ENCODE results near the gene PDHB. TPM values are rescaled to one million over a fixed set of nuclear protein-coding genes. Genes with fewer than 3 reads are reported as not detected.
A peak's percentile ranks its signal among the peaks of the same experiment; 100 is the strongest.

Gene PDHB
- polyA plus RNA-seq, 3 donors = 30.5 to 125 (median 112) TPM

DNA sequence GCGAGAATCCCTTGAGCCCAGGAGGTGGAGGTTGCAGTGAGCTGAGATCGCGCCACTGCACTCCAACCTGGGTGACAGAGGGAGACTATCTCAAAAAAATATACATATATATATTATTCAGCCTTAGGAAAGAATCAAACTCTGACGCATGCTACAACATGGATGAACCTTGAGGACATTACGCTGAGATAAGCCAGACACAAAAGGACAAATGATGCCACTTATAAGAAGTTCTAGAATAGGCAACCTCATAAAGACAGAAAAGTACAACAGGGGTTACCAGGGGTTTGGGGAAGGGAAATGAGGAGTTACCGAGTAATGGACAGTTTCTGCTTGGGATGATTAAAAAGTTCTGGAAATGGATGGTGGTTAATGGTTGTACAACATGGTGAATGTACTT lies 727 bp downstream of the PDHB start:
- peak overlapping the region; percentile 93 to 98 (median 96) for H3K4me3 ChIP-seq (replicated peaks in 1 of 3; ENCODE audit: low read depth in 2 of 3, low read length in 3 of 3)
- TF ChIP-seq, protein P1, sequence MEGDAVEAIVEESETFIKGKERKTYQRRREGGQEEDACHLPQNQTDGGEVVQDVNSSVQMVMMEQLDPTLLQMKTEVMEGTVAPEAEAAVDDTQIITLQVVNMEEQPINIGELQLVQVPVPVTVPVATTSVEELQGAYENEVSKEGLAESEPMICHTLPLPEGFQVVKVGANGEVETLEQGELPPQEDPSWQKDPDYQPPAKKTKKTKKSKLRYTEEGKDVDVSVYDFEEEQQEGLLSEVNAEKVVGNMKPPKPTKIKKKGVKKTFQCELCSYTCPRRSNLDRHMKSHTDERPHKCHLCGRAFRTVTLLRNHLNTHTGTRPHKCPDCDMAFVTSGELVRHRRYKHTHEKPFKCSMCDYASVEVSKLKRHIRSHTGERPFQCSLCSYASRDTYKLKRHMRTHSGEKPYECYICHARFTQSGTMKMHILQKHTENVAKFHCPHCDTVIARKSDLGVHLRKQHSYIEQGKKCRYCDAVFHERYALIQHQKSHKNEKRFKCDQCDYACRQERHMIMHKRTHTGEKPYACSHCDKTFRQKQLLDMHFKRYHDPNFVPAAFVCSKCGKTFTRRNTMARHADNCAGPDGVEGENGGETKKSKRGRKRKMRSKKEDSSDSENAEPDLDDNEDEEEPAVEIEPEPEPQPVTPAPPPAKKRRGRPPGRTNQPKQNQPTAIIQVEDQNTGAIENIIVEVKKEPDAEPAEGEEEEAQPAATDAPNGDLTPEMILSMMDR (IDR thresholded peaks at IDR 0.05) = no peak
- 100% methylated on average over 2 of the region's 6 CpGs for WGBS (ENCODE audit: insufficient coverage)
- H3K4me3 Mint-ChIP-seq = peak overlapping the region; percentile 88 to 94
- no peaks in the 10 kb centered on the region for H3K9me3 ChIP-seq (replicated peaks in 1 of 2; ENCODE audit: control insufficient read depth in 1 of 2, insufficient read depth in 1 of 2, low read length in 2 of 2)
- H3K27ac ChIP-seq (ENCODE audit: low read depth in 1 of 2, low read length in 2 of 2) = peak overlapping the region; percentile 74 to 91
- H3K27ac Mint-ChIP-seq = peak overlapping the region; percentile 87 to 96 (median 94)
- peaks cover 42 to 43% of the 10 kb centered on the region in 2 donors for H3K36me3 ChIP-seq (replicated peaks in 1 of 2; ENCODE audit: control insufficient read depth in 1 of 2, insufficient read depth in 2 of 2, low read length in 2 of 2)
- H3K9ac ChIP-seq (ENCODE audit: insufficient read depth, low read length, poor library complexity, severe bottlenecking) = peak overlapping the region; percentile 82
- H3K36me3 Mint-ChIP-seq = peaks cover 38 to 41% of the 10 kb centered on the region in 2 donors
- H2AFZ ChIP-seq (ENCODE audit: insufficient read depth, low read depth, low read length, poor library complexity, severe bottlenecking) = peak overlapping the region; percentile 96
- H3K4me2 ChIP-seq (replicated peaks; ENCODE audit: extremely low read depth, low read length, poor library complexity, severe bottlenecking) = peak overlapping the region; percentile 87
- H3K9me3 Mint-ChIP-seq = no peaks in the 10 kb centered on the region
- peaks cover 16% of the 10 kb centered on the region for H4K20me1 ChIP-seq (ENCODE audit: insufficient read depth, low read length)
- H3K79me2 ChIP-seq (ENCODE audit: insufficient read depth, low read length) = peaks cover 25% of the 10 kb centered on the region
- no peaks in the 10 kb centered on the region for H3K27me3 ChIP-seq (ENCODE audit: control insufficient read depth in 2 of 2, insufficient read depth in 2 of 2, low read length in 2 of 2)
- intact Hi-C loops (cut with micrococcal nuclease) = loop anchor here (5.0 to 10.0 kb wide), 3 partner anchors 34 to 102 kb away; partner anchors contain the start of genes ACOX2 (in 1 of the 2) and KCTD6 (in 1 of the 2)
- peaks cover 19% of the 10 kb centered on the region for H3K4me1 Mint-ChIP-seq
- no peak for DNase-seq
- peaks cover 15 to 18% of the 10 kb centered on the region in 2 donors for H3K4me1 ChIP-seq (ENCODE audit: control insufficient read depth in 1 of 2, insufficient read depth in 2 of 2, low read length in 2 of 2)
- H3K27me3 Mint-ChIP-seq (ENCODE audit: low read depth in 3 of 3) = peaks cover 0 to 1% (median 0%) of the 10 kb centered on the region in 3 donors

DNA sequence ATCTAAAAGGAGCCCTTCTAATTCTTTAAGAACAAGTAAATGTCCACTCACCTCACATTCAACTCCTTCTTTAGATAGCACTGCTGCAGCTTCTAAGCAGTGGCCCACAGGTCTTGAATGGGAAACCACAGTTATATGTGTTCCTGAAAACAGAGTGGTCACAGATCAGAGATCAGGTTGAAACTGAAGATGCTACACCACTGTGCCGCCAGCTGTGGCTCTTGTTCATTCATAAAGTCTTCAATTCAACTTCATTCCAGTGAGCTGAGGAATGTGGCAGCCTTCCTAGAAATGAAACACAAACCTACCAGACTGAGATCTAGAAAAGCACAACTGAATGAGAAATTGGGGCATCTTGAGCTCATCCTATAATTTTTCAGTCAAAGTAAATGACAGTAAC lies 4.0 kb downstream of the PDHB start:
- TF ChIP-seq, protein P1 (IDR thresholded peaks at IDR 0.05) = no peak
- H3K36me3 Mint-ChIP-seq = peaks cover 65 to 72% of the 10 kb centered on the region in 2 donors
- WGBS (ENCODE audit: insufficient coverage) = no CpG with 5 or more reads among the region's 1 CpG
- Histone ChIP-seq H3K27ac (ENCODE audit: low read depth in 1 of 2, low read length in 2 of 2) (peak overlapping the region in 1 of 2 donors; percentile 22), H3K4me1 (ENCODE audit: control insufficient read depth in 1 of 2, insufficient read depth in 2 of 2, low read length in 2 of 2) (peaks cover 15 to 18% of the 10 kb centered on the region in 2 donors), H3K27me3 (ENCODE audit: control insufficient read depth in 2 of 2, insufficient read depth in 2 of 2, low read length in 2 of 2) (no peaks in the 10 kb centered on the region), H3K9ac (ENCODE audit: insufficient read depth, low read length, poor library complexity, severe bottlenecking) (no peak overlapping the region), H3K4me2 (replicated peaks; ENCODE audit: extremely low read depth, low read length, poor library complexity, severe bottlenecking) (no peak overlapping the region), H4K20me1 (ENCODE audit: insufficient read depth, low read length) (peaks cover 16% of the 10 kb centered on the region), H3K4me3 (replicated peaks in 1 of 3; ENCODE audit: low read depth in 2 of 3, low read length in 3 of 3) (no peak overlapping the region), H3K9me3 (replicated peaks in 1 of 2; ENCODE audit: control insufficient read depth in 1 of 2, insufficient read depth in 1 of 2, low read length in 2 of 2) (no peaks in the 10 kb centered on the region), H3K79me2 (ENCODE audit: insufficient read depth, low read length) (peaks cover 25% of the 10 kb centered on the region), H2AFZ (ENCODE audit: insufficient read depth, low read depth, low read length, poor library complexity, severe bottlenecking) (no peak overlapping the region), H3K36me3 (replicated peaks in 1 of 2; ENCODE audit: control insufficient read depth in 1 of 2, insufficient read depth in 2 of 2, low read length in 2 of 2) (peaks cover 74 to 75% of the 10 kb centered on the region in 2 donors)
- H3K9me3 Mint-ChIP-seq = no peaks in the 10 kb centered on the region
- no peak overlapping the region for H3K4me3 Mint-ChIP-seq
- peaks cover 19% of the 10 kb centered on the region for H3K4me1 Mint-ChIP-seq
- H3K27me3 Mint-ChIP-seq (ENCODE audit: low read depth in 3 of 3) = peaks cover 0 to 1% (median 0%) of the 10 kb centered on the region in 3 donors
- no peak overlapping the region for H3K27ac Mint-ChIP-seq
- intact Hi-C loops (cut with micrococcal nuclease) = loop anchor here (5.0 to 10.0 kb wide), 3 partner anchors 38 to 105 kb away; partner anchors contain the start of genes ACOX2 (in 1 of the 2) and KCTD6 (in 1 of the 2)
- no peak for DNase-seq
